ENCODE measurements around the gene FAM8A1. TPM values are rescaled to one million over a fixed set of nuclear protein-coding genes. Genes with fewer than 3 reads are reported as not detected.

The FAM8A1 gene
- polyA plus RNA-seq, 2 donors: 5.7 to 7.1 TPM

DNA sequence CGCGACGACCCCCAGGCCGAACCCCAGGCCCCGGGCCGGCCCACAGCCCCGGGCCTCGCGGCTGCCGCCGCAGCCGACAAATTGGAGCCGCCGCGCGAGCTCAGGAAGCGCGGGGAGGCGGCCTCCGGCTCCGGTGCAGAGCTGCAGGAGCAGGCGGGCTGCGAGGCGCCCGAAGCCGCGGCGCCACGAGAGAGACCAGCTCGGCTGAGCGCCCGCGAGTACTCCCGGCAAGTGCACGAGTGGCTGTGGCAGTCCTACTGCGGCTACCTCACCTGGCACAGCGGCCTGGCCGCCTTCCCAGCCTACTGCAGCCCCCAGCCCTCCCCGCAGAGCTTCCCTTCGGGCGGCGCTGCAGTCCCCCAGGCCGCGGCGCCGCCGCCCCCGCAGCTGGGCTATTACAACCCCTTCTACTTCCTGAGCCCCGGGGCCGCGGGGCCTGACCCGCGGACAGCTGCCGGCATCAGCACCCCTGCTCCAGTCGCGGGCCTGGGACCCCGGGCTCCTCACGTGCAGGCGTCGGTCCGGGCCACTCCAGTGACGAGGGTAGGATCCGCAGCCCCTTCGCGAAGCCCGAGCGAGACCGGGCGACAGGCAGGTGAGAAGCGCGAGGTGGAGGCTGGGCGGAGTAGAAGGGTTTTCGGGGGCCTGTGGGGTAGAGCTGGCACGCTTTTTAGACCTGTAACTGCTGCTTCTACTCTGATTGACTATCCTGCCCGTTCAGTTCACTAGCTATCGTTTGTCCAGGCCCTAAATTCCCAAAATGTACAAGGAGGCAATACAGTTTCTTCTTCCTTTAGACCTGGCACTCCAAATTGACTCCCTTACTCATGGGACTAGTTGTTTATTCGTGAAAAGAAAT is 654 bp downstream of the FAM8A1 start:
- Histone ChIP-seq H3K4me1 (ENCODE audit: control insufficient read depth in 2 of 2, insufficient read depth in 2 of 2, low read length in 1 of 2) (peaks cover 2 to 4% of the 10 kb centered on the region in 2 donors), H3K27me3 (ENCODE audit: control insufficient read depth in 1 of 2, insufficient read depth in 2 of 2, low read length in 2 of 2) (no peaks in the 10 kb centered on the region), H3K36me3 (ENCODE audit: control insufficient read depth in 2 of 2, insufficient read depth in 2 of 2, low read length in 1 of 2) (no peaks in the 10 kb centered on the region), H3K9me3 (ENCODE audit: control insufficient read depth in 2 of 2, insufficient read depth in 1 of 2, low read depth in 1 of 2, low read length in 1 of 2) (no peaks in the 10 kb centered on the region), H3K4me3 (ENCODE audit: low read depth in 1 of 2, low read length in 2 of 2) (peak overlapping the region; percentile 86 to 93), H3K27ac (ENCODE audit: low read depth in 2 of 2, low read length in 1 of 2) (peak overlapping the region; percentile 87 to 96)
- 0 to 1% methylated on average over 61 to 77 of the region's 77 CpGs for WGBS, 2 donors

- Histone ChIP-seq H3K27ac (ENCODE audit: low read depth in 2 of 2, low read length in 1 of 2) (peak overlapping the region in 1 of 2 donors; percentile 96), H3K9me3 (ENCODE audit: control insufficient read depth in 2 of 2, insufficient read depth in 1 of 2, low read depth in 1 of 2, low read length in 1 of 2) (no peaks in the 10 kb centered on the region), H3K4me3 (ENCODE audit: low read depth in 1 of 2, low read length in 2 of 2) (peak overlapping the region; percentile 86 to 93), H3K4me1 (ENCODE audit: control insufficient read depth in 2 of 2, insufficient read depth in 2 of 2, low read length in 1 of 2) (peaks cover 2 to 4% of the 10 kb centered on the region in 2 donors), H3K36me3 (ENCODE audit: control insufficient read depth in 2 of 2, insufficient read depth in 2 of 2, low read length in 1 of 2) (peaks cover 0 to under 1% of the 10 kb centered on the region in 2 donors), H3K27me3 (ENCODE audit: control insufficient read depth in 1 of 2, insufficient read depth in 2 of 2, low read length in 2 of 2) (no peaks in the 10 kb centered on the region)
- WGBS, 2 donors: 10 to 15% methylated on average over 5 of the region's 5 CpGs
These were observed 1.2 kb downstream of the FAM8A1 start for GRCh38 chr6:17601386-17601703.

GRCh38 chr6:17602888-17603287 is 2.8 kb downstream of the FAM8A1 start:
- Histone ChIP-seq H3K27me3 (ENCODE audit: control insufficient read depth in 1 of 2, insufficient read depth in 2 of 2, low read length in 2 of 2) (no peaks in the 10 kb centered on the region), H3K9me3 (ENCODE audit: control insufficient read depth in 2 of 2, insufficient read depth in 1 of 2, low read depth in 1 of 2, low read length in 1 of 2) (no peaks in the 10 kb centered on the region), H3K27ac (ENCODE audit: low read depth in 2 of 2, low read length in 1 of 2) (no peak overlapping the region), H3K4me1 (ENCODE audit: control insufficient read depth in 2 of 2, insufficient read depth in 2 of 2, low read length in 1 of 2) (peaks cover 2 to 5% of the 10 kb centered on the region in 2 donors), H3K36me3 (ENCODE audit: control insufficient read depth in 2 of 2, insufficient read depth in 2 of 2, low read length in 1 of 2) (peaks cover 3% of the 10 kb centered on the region in 2 donors), H3K4me3 (ENCODE audit: low read depth in 1 of 2, low read length in 2 of 2) (no peak overlapping the region)
- WGBS, 2 donors: 6 to 8% methylated on average over 1 of the region's 1 CpG

DNA sequence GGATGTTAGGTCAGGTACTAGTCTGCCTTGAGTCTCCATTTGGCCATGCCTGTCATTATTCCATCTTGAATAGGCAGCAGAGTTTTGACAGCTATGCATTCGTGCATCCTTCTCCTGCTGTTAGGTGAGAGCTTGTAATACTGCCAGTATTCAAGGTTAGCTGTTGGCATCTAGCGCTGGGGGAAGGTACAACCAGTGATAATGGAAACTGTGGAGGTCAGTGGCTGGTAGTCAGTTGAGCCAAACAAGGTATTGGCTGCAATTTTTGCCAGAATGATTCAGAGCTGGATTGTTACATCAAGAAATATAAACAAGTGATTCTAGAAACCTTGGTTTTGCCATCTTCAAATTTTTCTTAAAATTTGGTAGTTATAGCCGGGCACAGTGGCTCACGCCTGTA is 6.5 kb downstream of the FAM8A1 start:
- Histone ChIP-seq H3K4me1 (ENCODE audit: control insufficient read depth in 2 of 2, insufficient read depth in 2 of 2, low read length in 1 of 2) (peaks cover 2 to 5% of the 10 kb centered on the region in 2 donors), H3K9me3 (ENCODE audit: control insufficient read depth in 2 of 2, insufficient read depth in 1 of 2, low read depth in 1 of 2, low read length in 1 of 2) (no peaks in the 10 kb centered on the region), H3K27me3 (ENCODE audit: control insufficient read depth in 1 of 2, insufficient read depth in 2 of 2, low read length in 2 of 2) (no peaks in the 10 kb centered on the region), H3K27ac (ENCODE audit: low read depth in 2 of 2, low read length in 1 of 2) (no peak overlapping the region), H3K36me3 (ENCODE audit: control insufficient read depth in 2 of 2, insufficient read depth in 2 of 2, low read length in 1 of 2) (peaks cover 3% of the 10 kb centered on the region in 2 donors), H3K4me3 (ENCODE audit: low read depth in 1 of 2, low read length in 2 of 2) (no peak overlapping the region)
- 90 to 92% methylated on average over 4 of the region's 4 CpGs for WGBS, 2 donors

GRCh38 chr6:17610835-17611234 is 10.7 kb downstream of the FAM8A1 start:
- Histone ChIP-seq H3K9me3 (ENCODE audit: control insufficient read depth in 2 of 2, insufficient read depth in 1 of 2, low read depth in 1 of 2, low read length in 1 of 2) (no peaks in the 10 kb centered on the region), H3K36me3 (ENCODE audit: control insufficient read depth in 2 of 2, insufficient read depth in 2 of 2, low read length in 1 of 2) (peaks cover 3 to 5% of the 10 kb centered on the region in 2 donors), H3K27me3 (ENCODE audit: control insufficient read depth in 1 of 2, insufficient read depth in 2 of 2, low read length in 2 of 2) (no peaks in the 10 kb centered on the region), H3K4me1 (ENCODE audit: control insufficient read depth in 2 of 2, insufficient read depth in 2 of 2, low read length in 1 of 2) (peaks cover 0 to 2% of the 10 kb centered on the region in 2 donors), H3K4me3 (ENCODE audit: low read depth in 1 of 2, low read length in 2 of 2) (no peak overlapping the region), H3K27ac (ENCODE audit: low read depth in 2 of 2, low read length in 1 of 2) (no peak overlapping the region)
- WGBS, 2 donors: 67 to 83% methylated on average over 3 of the region's 3 CpGs

DNA sequence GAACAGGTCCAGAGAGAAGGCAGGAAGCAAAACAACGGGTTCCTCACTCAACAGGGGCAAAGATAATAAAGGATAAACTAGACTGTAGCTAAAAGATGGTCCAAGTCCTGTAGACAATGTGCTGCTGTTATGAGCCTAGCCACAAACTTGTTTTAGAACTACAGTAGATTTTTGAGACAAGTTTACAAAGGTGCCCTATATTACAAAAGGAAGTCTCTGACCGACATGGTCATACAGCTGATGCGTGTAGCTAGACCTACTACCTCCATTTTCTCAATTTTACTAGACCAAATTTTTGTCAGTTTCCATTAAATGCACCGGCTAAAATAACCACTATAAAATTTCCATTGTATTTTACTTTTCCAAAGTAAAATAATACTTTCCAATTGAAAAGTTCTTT is 11.9 kb downstream of the FAM8A1 start:
- no peak overlapping the region for H3K27ac ChIP-seq (ENCODE audit: low read depth in 2 of 2, low read length in 1 of 2)
- H3K36me3 ChIP-seq (ENCODE audit: control insufficient read depth in 2 of 2, insufficient read depth in 2 of 2, low read length in 1 of 2): peaks cover 4% of the 10 kb centered on the region in 2 donors

GRCh38 chr6:17615794-17616193 is 15.7 kb downstream of the FAM8A1 start:
- no peak overlapping the region for H3K4me3 ChIP-seq (ENCODE audit: low read depth in 1 of 2, low read length in 2 of 2)
- no peaks in the 10 kb centered on the region for H3K4me1 ChIP-seq (ENCODE audit: control insufficient read depth in 2 of 2, insufficient read depth in 2 of 2, low read length in 1 of 2)
- no peaks in the 10 kb centered on the region for H3K9me3 ChIP-seq (ENCODE audit: control insufficient read depth in 2 of 2, insufficient read depth in 1 of 2, low read depth in 1 of 2, low read length in 1 of 2)
- H3K27me3 ChIP-seq (ENCODE audit: control insufficient read depth in 1 of 2, insufficient read depth in 2 of 2, low read length in 2 of 2): no peaks in the 10 kb centered on the region
- 72 to 86% methylated on average over 4 of the region's 4 CpGs for WGBS, 2 donors
- no peak overlapping the region for H3K27ac ChIP-seq (ENCODE audit: low read depth in 2 of 2, low read length in 1 of 2)
- H3K36me3 ChIP-seq (ENCODE audit: control insufficient read depth in 2 of 2, insufficient read depth in 2 of 2, low read length in 1 of 2): peaks cover 4% of the 10 kb centered on the region in 2 donors

More for the DNA sequence above, 11.9 kb downstream of the FAM8A1 start:
- Histone ChIP-seq H3K4me3 (ENCODE audit: low read depth in 1 of 2, low read length in 2 of 2) (no peak overlapping the region), H3K27me3 (ENCODE audit: control insufficient read depth in 1 of 2, insufficient read depth in 2 of 2, low read length in 2 of 2) (no peaks in the 10 kb centered on the region), H3K4me1 (ENCODE audit: control insufficient read depth in 2 of 2, insufficient read depth in 2 of 2, low read length in 1 of 2) (no peaks in the 10 kb centered on the region), H3K9me3 (ENCODE audit: control insufficient read depth in 2 of 2, insufficient read depth in 1 of 2, low read depth in 1 of 2, low read length in 1 of 2) (no peaks in the 10 kb centered on the region)
- 82 to 88% methylated on average over 4 of the region's 4 CpGs for WGBS, 2 donors

GRCh38 chr6:17621003-17621402 is 20.9 kb downstream of the FAM8A1 start:
- H3K27ac ChIP-seq (ENCODE audit: low read depth in 2 of 2, low read length in 1 of 2): no peak overlapping the region
- peaks cover 14% of the 10 kb centered on the region in 2 donors for H3K36me3 ChIP-seq (ENCODE audit: control insufficient read depth in 2 of 2, insufficient read depth in 2 of 2, low read length in 1 of 2)
- H3K9me3 ChIP-seq (ENCODE audit: control insufficient read depth in 2 of 2, insufficient read depth in 1 of 2, low read depth in 1 of 2, low read length in 1 of 2): no peaks in the 10 kb centered on the region
- WGBS, 2 donors: 83 to 85% methylated on average over 2 of the region's 2 CpGs
- H3K4me3 ChIP-seq (ENCODE audit: low read depth in 1 of 2, low read length in 2 of 2): no peak overlapping the region
- H3K4me1 ChIP-seq (ENCODE audit: control insufficient read depth in 2 of 2, insufficient read depth in 2 of 2, low read length in 1 of 2): no peaks in the 10 kb centered on the region
- H3K27me3 ChIP-seq (ENCODE audit: control insufficient read depth in 1 of 2, insufficient read depth in 2 of 2, low read length in 2 of 2): no peaks in the 10 kb centered on the region

DNA sequence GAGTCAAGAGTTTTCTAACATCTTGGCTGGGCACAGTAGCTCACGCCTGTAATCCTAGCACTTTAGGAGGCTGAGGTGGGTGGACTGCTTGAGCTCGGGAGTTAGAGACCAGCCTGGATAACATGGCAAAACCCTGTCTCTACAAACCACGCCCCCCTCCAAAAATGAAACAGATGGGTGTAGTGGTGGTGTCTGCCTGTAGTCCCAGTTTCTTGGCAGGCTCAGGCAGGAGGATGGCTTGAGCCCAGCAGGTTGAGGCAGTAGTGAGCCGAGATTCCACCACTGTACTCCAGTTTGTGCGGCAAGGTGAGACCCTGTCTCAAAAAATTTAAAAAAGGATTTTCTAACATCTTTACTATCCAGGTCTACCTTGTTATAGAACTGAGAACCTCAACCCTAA is 22.0 kb downstream of the FAM8A1 start:
- H3K4me3 ChIP-seq (ENCODE audit: low read depth in 1 of 2, low read length in 2 of 2): no peak overlapping the region
- no peaks in the 10 kb centered on the region for H3K4me1 ChIP-seq (ENCODE audit: control insufficient read depth in 2 of 2, insufficient read depth in 2 of 2, low read length in 1 of 2)
- no peaks in the 10 kb centered on the region for H3K27me3 ChIP-seq (ENCODE audit: control insufficient read depth in 1 of 2, insufficient read depth in 2 of 2, low read length in 2 of 2)
- peaks cover 12 to 13% of the 10 kb centered on the region in 2 donors for H3K36me3 ChIP-seq (ENCODE audit: control insufficient read depth in 2 of 2, insufficient read depth in 2 of 2, low read length in 1 of 2)
- H3K9me3 ChIP-seq (ENCODE audit: control insufficient read depth in 2 of 2, insufficient read depth in 1 of 2, low read depth in 1 of 2, low read length in 1 of 2): no peaks in the 10 kb centered on the region
- WGBS, 2 donors: 86 to 93% methylated on average over 5 of the region's 5 CpGs
- no peak overlapping the region for H3K27ac ChIP-seq (ENCODE audit: low read depth in 2 of 2, low read length in 1 of 2)

DNA sequence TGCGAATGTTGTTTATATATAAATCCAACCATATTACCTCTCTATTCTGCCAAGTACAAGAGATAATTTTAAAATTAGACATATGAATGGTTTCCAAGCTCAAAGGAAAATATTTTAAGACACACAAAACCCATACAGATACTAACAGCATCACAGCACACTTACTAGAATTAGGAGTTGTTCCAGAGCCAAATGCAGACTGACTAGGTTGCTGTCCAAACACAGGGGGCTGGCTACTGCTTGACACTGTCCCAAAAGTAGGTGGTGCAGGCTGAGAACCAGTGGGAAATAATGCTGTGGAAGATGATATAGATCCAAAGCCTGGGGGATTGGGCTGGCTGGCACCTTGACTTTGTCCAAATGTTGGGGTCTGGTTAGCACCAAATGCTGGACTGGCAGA is 24.3 kb downstream of the FAM8A1 start:
- Histone ChIP-seq H3K27ac (ENCODE audit: low read depth in 2 of 2, low read length in 1 of 2) (no peak overlapping the region), H3K4me3 (ENCODE audit: low read depth in 1 of 2, low read length in 2 of 2) (no peak overlapping the region), H3K27me3 (ENCODE audit: control insufficient read depth in 1 of 2, insufficient read depth in 2 of 2, low read length in 2 of 2) (no peaks in the 10 kb centered on the region), H3K9me3 (ENCODE audit: control insufficient read depth in 2 of 2, insufficient read depth in 1 of 2, low read depth in 1 of 2, low read length in 1 of 2) (no peaks in the 10 kb centered on the region), H3K4me1 (ENCODE audit: control insufficient read depth in 2 of 2, insufficient read depth in 2 of 2, low read length in 1 of 2) (no peaks in the 10 kb centered on the region), H3K36me3 (ENCODE audit: control insufficient read depth in 2 of 2, insufficient read depth in 2 of 2, low read length in 1 of 2) (peaks cover 13% of the 10 kb centered on the region in 2 donors)
- 77 to 85% methylated on average over 1 of the region's 1 CpG for WGBS, 2 donors

All from esophagus (tissue), 2 donors.